ENCODE measurements around the gene FUT8.

The FUT8 gene

GRCh38 chr14:65373671-65374039 lies 38.9 kb upstream of the FUT8 start:
- TF ChIP-seq CTCF (IDR thresholded peaks at IDR 0.05; ENCODE audit: low read depth, low read length): no peak
- H3K4me3 ChIP-seq (ENCODE audit: low read depth, low read length): no peak overlapping the region

GRCh38 chr14:65377576-65377975 lies 35.0 kb upstream of the FUT8 start:
- H3K4me3 ChIP-seq (ENCODE audit: low read depth, low read length): no peak overlapping the region
- no peak for TF ChIP-seq CTCF (IDR thresholded peaks at IDR 0.05; ENCODE audit: low read depth, low read length)

- no peak overlapping the region for H3K4me3 ChIP-seq (ENCODE audit: low read depth, low read length)
- no peak for TF ChIP-seq CTCF (IDR thresholded peaks at IDR 0.05; ENCODE audit: low read depth, low read length)
Measured at GRCh38 chr14:65382586-65382985, 29.9 kb upstream of the FUT8 start.

GRCh38 chr14:65387171-65387570 lies 25.4 kb upstream of the FUT8 start:
- H3K4me3 ChIP-seq (ENCODE audit: low read depth, low read length): no peak overlapping the region
- no peak for TF ChIP-seq CTCF (IDR thresholded peaks at IDR 0.05; ENCODE audit: low read depth, low read length)

GRCh38 chr14:65387628-65388027 lies 24.9 kb upstream of the FUT8 start:
- TF ChIP-seq CTCF (IDR thresholded peaks at IDR 0.05; ENCODE audit: low read depth, low read length): no peak
- no peak overlapping the region for H3K4me3 ChIP-seq (ENCODE audit: low read depth, low read length)

- no peak overlapping the region for H3K4me3 ChIP-seq (ENCODE audit: low read depth, low read length)
- no peak for TF ChIP-seq CTCF (IDR thresholded peaks at IDR 0.05; ENCODE audit: low read depth, low read length)
Measured at GRCh38 chr14:65392296-65392695, 20.2 kb upstream of the FUT8 start.

GRCh38 chr14:65396082-65396910 lies 16.2 kb upstream of the FUT8 start:
- TF ChIP-seq CTCF (IDR thresholded peaks at IDR 0.05; ENCODE audit: low read depth, low read length): no peak
- no peak overlapping the region for H3K4me3 ChIP-seq (ENCODE audit: low read depth, low read length)

All from WI38 (cell line).